GM23248 (cell line): ENCODE measurements around the gene CLDN20. TPM values are rescaled to one million over a fixed set of nuclear protein-coding genes. Genes with fewer than 3 reads are reported as not detected.
"Not testable (repeated sequence)": the region's sequence is repeated elsewhere in the genome, so short reads cannot be mapped to it uniquely, and the experiment has no call there.

Experiments
- DNase-seq: peaks from one replicate; pipeline ENCODE4 v3.0.0-alpha.2; 2015
- H2AFZ ChIP-seq: fragments of 200-600 bp; sonication (generic); 2 replicates; pipeline ENCODE4 v1.6.1; 2016; ENCODE audit warnings: antibody characterized with exemption
- H3F3A ChIP-seq: fragments of 200-600 bp; sonication (generic); 2 replicates; pipeline ENCODE4 v1.6.1; 2016; ENCODE audit warnings: mild to moderate bottlenecking, antibody characterized with exemption, mixed run types; ENCODE audit not compliant: insufficient read depth
- H3K27ac ChIP-seq: fragments of 200-600 bp; sonication (generic); 2 replicates; pipeline ENCODE4 v1.5.1; 2016; ENCODE audit warnings: mild to moderate bottlenecking
- H3K27me3 ChIP-seq: fragments of 200-600 bp; sonication (generic); replicated peaks from 2 replicates; pipeline ENCODE4 v1.6.1; 2016; ENCODE audit warnings: mild to moderate bottlenecking; ENCODE audit not compliant: insufficient read depth
- H3K36me3 ChIP-seq: fragments of 200-600 bp; sonication (generic); 2 replicates; pipeline ENCODE4 v1.6.1; 2016; ENCODE audit warnings: low read depth, mild to moderate bottlenecking
- H3K4me1 ChIP-seq: fragments of 200-600 bp; sonication (generic); 2 replicates; pipeline ENCODE4 v1.6.1; 2016; ENCODE audit warnings: mild to moderate bottlenecking; ENCODE audit not compliant: insufficient read depth
- H3K4me2 ChIP-seq: fragments of 200-600 bp; sonication (generic); one replicate; pipeline ENCODE4 v1.6.1; 2016; ENCODE audit warnings: mild to moderate bottlenecking; ENCODE audit not compliant: unreplicated experiment
- H3K4me3 ChIP-seq: fragments of 200-600 bp; sonication (generic); 2 replicates; pipeline ENCODE4 v1.5.1; 2016; ENCODE audit warnings: mild to moderate bottlenecking
- H3K79me2 ChIP-seq: fragments of 200-600 bp; sonication (generic); 2 replicates; pipeline ENCODE4 v1.6.1; 2016; ENCODE audit warnings: mild to moderate bottlenecking; ENCODE audit not compliant: insufficient read depth
- H3K9ac ChIP-seq: fragments of 200-600 bp; sonication (generic); 2 replicates; pipeline ENCODE4 v1.6.1; 2016; ENCODE audit warnings: mild to moderate bottlenecking
- H3K9me2 ChIP-seq: fragments of 200-600 bp; sonication (generic); 2 replicates; pipeline ENCODE4 v1.6.1; 2016; ENCODE audit warnings: mixed run types, mild to moderate bottlenecking, moderate library complexity; ENCODE audit not compliant: insufficient read depth
- H3K9me3 ChIP-seq: fragments of 200-600 bp; sonication (generic); one replicate; pipeline ENCODE4 v1.6.1; 2017; ENCODE audit warnings: low read depth
- H4K20me1 ChIP-seq: fragments of 200-600 bp; sonication (generic); 2 replicates; pipeline ENCODE4 v1.6.0; 2016; ENCODE audit not compliant: insufficient read depth
- EZH2 ChIP-seq: fragments of 200-600 bp; sonication (generic); IDR thresholded peaks from 2 replicates; pipeline ENCODE4 v1.6.1; 2018; ENCODE audit warnings: antibody characterized with exemption, mild to moderate bottlenecking; ENCODE audit not compliant: insufficient read depth, poor library complexity, severe bottlenecking
- EZH2phosphoT487 ChIP-seq: fragments of 200-600 bp; sonication (generic); IDR thresholded peaks from 2 replicates; pipeline ENCODE4 v1.6.1; 2018; ENCODE audit warnings: antibody characterized with exemption, moderate library complexity, mild to moderate bottlenecking, low read depth; ENCODE audit not compliant: insufficient read depth
- WGBS, 2 experiments: methylation state at CpG; one replicate each; pipeline ENCODE4 v1.1.6; 2015 to 2017; ENCODE audit warnings: low lambda C conversion rate in 2 of 2, low coverage in 1 of 2; ENCODE audit errors: missing lambda C conversion rate in 2 of 2; 5-methylcytosine and 5-hydroxymethylcytosine counted together
- in situ Hi-C: fragments of 300-500 bp; cut with MboI; formaldehyde crosslinking; loops from 2 replicates; pipeline ENCODE4 v1.15.0; 2020
- polyA plus RNA-seq: library from polyadenylated mRNA; unstranded; fragments of >200 nt; fragmentation: Nextera tagmentation; extraction: Ambion mirVana; gene quantifications from 2 replicates; pipeline ENCODE4 v1.2.1, GENCODE V29; 2016
- total RNA-seq: library from RNA; depleted of rRNA; stranded (reverse); fragments of >200 nt; shearing (Covaris generic); gene quantifications from 2 replicates; pipeline ENCODE4 v1.2.3, GENCODE V29; 2014

Gene CLDN20
- total and polyA plus RNA-seq, 2 experiments from 2014 or later, result not detected

DNA sequence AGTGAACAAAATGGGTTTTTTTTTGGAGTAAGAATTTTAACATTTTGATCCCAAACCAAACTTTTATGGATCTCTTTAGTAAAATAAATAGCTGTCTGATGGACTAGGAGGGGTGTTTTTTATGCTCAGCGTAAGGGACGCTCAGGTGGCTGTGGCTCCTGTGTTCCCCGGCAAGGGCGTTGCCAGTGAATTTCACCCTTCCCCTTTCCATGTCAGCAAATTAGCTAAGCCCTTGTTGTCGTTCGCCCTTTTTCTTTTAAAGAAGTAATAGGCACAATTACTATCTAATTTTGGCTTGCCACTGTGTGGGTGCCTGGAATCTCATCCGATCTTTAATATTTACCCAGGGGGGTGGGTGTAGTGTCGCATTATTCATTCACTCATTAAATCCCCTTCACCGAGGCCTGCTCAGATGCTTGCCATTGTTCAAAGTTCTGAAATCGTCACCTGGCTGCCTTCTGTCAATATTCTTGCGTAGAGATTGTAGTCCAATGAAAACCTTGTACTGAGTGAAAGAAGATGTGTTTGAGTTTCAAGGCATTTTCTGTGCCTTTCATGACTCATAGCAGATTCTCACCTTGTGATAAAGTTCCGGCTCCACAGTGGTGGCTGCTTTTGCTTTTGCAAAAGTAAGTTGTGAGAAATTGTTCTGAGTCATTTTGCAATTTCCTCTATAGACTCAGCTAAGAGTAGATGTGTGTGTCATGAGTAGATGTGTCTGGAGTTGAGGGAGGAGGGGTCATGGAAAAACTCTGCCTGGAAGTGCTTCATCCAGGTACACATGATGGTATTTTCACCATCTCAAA, 40.0 kb upstream of the CLDN20 start:
- Histone ChIP-seq H3K9me3 (no peaks in the 10 kb centered on the region), H3K27ac (peak overlapping the region; percentile 34), H2AFZ (no peak overlapping the region), H3K4me3 (no peak overlapping the region), H4K20me1 (no peaks in the 10 kb centered on the region), H3K4me1 (peaks cover 11% of the 10 kb centered on the region), H3K4me2 (no peak overlapping the region), H3K36me3 (no peaks in the 10 kb centered on the region), H3K9ac (no peak overlapping the region), H3K27me3 (no peaks in the 10 kb centered on the region), H3K79me2 (no peaks in the 10 kb centered on the region), H3F3A (peaks cover 10% of the 10 kb centered on the region; the same call in 1 of the 2 replicates), H3K9me2 (no peaks in the 10 kb centered on the region)
- in situ Hi-C loops, result no loop called here
- TF ChIP-seq EZH2phosphoT487 (no peak), EZH2 (no peak)
- DNase-seq, result peak; percentile 91
- 72% methylated on average over 12 of the region's 12 CpGs for WGBS, 2 experiments

DNA sequence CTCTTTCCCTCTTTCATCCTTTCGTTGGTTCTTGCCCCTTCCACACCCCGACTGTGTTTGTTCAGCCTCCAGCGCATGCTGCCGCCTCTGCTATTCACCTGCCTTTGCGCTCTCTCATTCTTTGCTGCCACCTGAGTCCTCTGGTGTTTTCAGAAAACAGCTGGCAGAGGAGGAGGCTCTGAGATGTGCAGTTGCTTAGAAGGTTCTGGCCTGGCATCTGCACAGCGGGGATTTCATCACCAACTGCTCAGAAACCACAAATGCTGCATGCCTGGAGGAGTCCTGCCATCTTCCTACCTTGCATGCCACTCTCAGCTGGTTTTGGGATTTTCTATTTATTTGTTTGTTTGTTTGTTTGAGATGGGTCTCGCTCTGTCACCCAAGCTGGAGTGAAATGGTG, 39.2 kb upstream of the CLDN20 start:
- H3K9me2 ChIP-seq, result no peaks in the 10 kb centered on the region
- H3K36me3 ChIP-seq, result no peaks in the 10 kb centered on the region
- H3K4me1 ChIP-seq, result peaks cover 11% of the 10 kb centered on the region
- no peaks in the 10 kb centered on the region for H3K27me3 ChIP-seq
- DNase-seq, result peak; percentile 29
- no peak overlapping the region for H3K4me3 ChIP-seq
- peak overlapping the region; percentile 12; the same call in 1 of the 2 replicates for H3K27ac ChIP-seq
- no peaks in the 10 kb centered on the region for H4K20me1 ChIP-seq
- in situ Hi-C loops, result no loop called here
- no peaks in the 10 kb centered on the region for H3K9me3 ChIP-seq
- no peaks in the 10 kb centered on the region for H3K79me2 ChIP-seq
- H2AFZ ChIP-seq, result no peak overlapping the region
- H3K9ac ChIP-seq, result no peak overlapping the region
- peaks cover 10% of the 10 kb centered on the region; the same call in 1 of the 2 replicates for H3F3A ChIP-seq
- WGBS, 2 experiments, result 97 to 98% methylated on average over 7 of the region's 7 CpGs
- H3K4me2 ChIP-seq, result no peak overlapping the region
- TF ChIP-seq EZH2, result no peak
- TF ChIP-seq EZH2phosphoT487, result no peak

GRCh38 chr6:155227046-155227445, 36.8 kb upstream of the CLDN20 start:
- Histone ChIP-seq H4K20me1 (no peaks in the 10 kb centered on the region), H2AFZ (no peak overlapping the region), H3K27ac (no peak overlapping the region), H3K4me3 (no peak overlapping the region), H3K36me3 (no peaks in the 10 kb centered on the region), H3K9me2 (no peaks in the 10 kb centered on the region), H3K4me2 (no peak overlapping the region), H3K4me1 (peaks cover 11% of the 10 kb centered on the region), H3K9ac (no peak overlapping the region), H3K27me3 (no peaks in the 10 kb centered on the region), H3F3A (peaks cover 10% of the 10 kb centered on the region; the same call in 1 of the 2 replicates), H3K9me3 (no peaks in the 10 kb centered on the region), H3K79me2 (no peaks in the 10 kb centered on the region)
- TF ChIP-seq EZH2 (no peak), EZH2phosphoT487 (no peak)
- in situ Hi-C loops, result no loop called here
- DNase-seq, result no peak
- 96 to 98% methylated on average over 4 of the region's 4 CpGs for WGBS, 2 experiments

GRCh38 chr6:155228546-155229166, 35.2 kb upstream of the CLDN20 start:
- H3K4me3 ChIP-seq, result no peak overlapping the region
- peak; percentile 55 for DNase-seq
- H4K20me1 ChIP-seq, result no peaks in the 10 kb centered on the region
- H2AFZ ChIP-seq, result no peak overlapping the region
- peaks cover 10% of the 10 kb centered on the region; the same call in 1 of the 2 replicates for H3F3A ChIP-seq
- H3K36me3 ChIP-seq, result no peaks in the 10 kb centered on the region
- peaks cover 10% of the 10 kb centered on the region for H3K4me1 ChIP-seq
- WGBS, 2 experiments, result 52 to 54% methylated on average over 13 of the region's 13 CpGs
- H3K9me2 ChIP-seq, result no peaks in the 10 kb centered on the region
- TF ChIP-seq EZH2 (no peak), EZH2phosphoT487 (no peak)
- H3K9me3 ChIP-seq, result no peaks in the 10 kb centered on the region
- H3K4me2 ChIP-seq, result no peak overlapping the region
- H3K9ac ChIP-seq, result no peak overlapping the region
- H3K27me3 ChIP-seq, result no peaks in the 10 kb centered on the region
- in situ Hi-C loops, result no loop called here
- H3K27ac ChIP-seq, result no peak overlapping the region
- H3K79me2 ChIP-seq, result no peaks in the 10 kb centered on the region

DNA sequence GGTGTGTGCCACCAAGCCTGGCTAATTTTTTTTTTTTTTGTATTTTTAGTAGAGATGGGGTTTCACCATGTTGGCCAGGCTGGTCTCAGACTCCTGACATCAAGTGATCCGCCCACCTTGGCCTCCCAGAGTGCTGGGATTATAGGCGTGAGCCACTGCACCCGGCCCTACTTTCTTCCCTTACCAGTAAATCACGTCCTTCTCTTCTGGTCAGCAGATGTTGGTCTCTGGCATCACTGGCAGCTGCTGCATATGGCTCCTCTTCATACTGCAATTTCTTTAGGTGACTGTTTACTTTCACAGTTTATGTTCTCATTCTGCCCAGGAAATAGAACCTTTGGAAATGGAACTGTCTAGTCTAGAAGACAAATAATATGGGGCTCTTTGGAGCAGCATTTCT, 32.8 kb upstream of the CLDN20 start:
- in situ Hi-C loops, H2AFZ ChIP-seq: not testable (repeated sequence)
- WGBS, 2 experiments, result 93 to 94% methylated on average over 4 of the region's 4 CpGs

More for the DNA sequence above, 32.8 kb upstream of the CLDN20 start:
- not testable (repeated sequence) for H3K27me3 ChIP-seq, H3K4me1 ChIP-seq, H4K20me1 ChIP-seq, H3K27ac ChIP-seq, H3K9me3 ChIP-seq, H3F3A ChIP-seq, DNase-seq, H3K9me2 ChIP-seq, H3K79me2 ChIP-seq, H3K36me3 ChIP-seq, H3K4me2 ChIP-seq, H3K9ac ChIP-seq, H3K4me3 ChIP-seq
